Dermis lymphatic vessel endothelial cell (primary cell): ENCODE data around the gene FARP1. TPM values are rescaled to one million over a fixed set of nuclear protein-coding genes. Genes with fewer than 3 reads are reported as not detected.

Source experiments
- total RNA-seq: library from RNA; depleted of rRNA; stranded (reverse); fragments of >200 nt; gene quantifications from 2 replicates; pipeline ENCODE4 v1.2.1, GENCODE V29; 2014

Gene FARP1, protein sequence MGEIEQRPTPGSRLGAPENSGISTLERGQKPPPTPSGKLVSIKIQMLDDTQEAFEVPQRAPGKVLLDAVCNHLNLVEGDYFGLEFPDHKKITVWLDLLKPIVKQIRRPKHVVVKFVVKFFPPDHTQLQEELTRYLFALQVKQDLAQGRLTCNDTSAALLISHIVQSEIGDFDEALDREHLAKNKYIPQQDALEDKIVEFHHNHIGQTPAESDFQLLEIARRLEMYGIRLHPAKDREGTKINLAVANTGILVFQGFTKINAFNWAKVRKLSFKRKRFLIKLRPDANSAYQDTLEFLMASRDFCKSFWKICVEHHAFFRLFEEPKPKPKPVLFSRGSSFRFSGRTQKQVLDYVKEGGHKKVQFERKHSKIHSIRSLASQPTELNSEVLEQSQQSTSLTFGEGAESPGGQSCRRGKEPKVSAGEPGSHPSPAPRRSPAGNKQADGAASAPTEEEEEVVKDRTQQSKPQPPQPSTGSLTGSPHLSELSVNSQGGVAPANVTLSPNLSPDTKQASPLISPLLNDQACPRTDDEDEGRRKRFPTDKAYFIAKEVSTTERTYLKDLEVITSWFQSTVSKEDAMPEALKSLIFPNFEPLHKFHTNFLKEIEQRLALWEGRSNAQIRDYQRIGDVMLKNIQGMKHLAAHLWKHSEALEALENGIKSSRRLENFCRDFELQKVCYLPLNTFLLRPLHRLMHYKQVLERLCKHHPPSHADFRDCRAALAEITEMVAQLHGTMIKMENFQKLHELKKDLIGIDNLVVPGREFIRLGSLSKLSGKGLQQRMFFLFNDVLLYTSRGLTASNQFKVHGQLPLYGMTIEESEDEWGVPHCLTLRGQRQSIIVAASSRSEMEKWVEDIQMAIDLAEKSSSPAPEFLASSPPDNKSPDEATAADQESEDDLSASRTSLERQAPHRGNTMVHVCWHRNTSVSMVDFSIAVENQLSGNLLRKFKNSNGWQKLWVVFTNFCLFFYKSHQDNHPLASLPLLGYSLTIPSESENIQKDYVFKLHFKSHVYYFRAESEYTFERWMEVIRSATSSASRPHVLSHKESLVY
- total RNA-seq = 17.2 and 17.8 TPM in 2 replicates

DNA sequence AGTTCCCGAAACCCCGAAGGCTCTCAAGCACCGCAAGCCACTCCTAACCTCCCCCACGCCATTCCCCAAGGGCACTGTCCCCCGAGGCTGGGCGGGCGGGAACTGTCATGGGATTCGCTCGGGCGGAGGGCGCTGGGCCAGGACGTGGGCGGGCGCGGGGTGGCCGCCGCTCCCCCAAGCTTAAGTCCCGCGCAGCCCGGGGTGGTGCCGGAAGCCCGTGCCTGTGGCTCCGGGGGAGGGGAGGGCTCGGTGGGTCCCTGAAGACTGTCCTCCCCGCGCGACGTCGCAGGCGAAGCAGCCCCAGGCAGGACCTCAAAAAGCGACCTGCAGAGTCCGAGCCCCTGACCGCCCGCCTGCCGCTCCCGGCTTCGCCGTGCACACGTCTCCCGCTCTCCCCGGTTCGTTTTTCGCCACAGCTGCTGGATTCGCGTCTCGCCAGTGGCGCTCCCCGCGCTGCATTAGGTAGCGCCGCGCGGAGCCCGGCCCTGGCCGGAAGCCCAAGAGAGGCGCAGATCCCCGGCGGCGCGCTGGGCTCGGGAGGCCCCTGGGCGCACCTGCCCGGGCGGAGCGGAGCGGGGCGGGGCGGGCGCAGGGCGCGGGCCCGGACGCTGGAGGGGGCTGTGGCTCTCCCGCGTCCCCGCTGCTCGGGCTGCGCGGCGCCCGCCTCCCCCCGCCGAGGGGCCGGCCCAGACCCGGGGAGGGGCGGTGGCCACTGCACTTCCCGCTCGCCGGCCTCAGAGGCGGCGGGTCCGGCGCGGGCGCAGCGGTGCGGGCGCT is at the start of gene FARP1:
Gene FARP1 (plus strand): TSS at position 715 of the 777 bp plus-strand sequence. CDS start 70,149 bp downstream, outside the sequence.

DNA sequence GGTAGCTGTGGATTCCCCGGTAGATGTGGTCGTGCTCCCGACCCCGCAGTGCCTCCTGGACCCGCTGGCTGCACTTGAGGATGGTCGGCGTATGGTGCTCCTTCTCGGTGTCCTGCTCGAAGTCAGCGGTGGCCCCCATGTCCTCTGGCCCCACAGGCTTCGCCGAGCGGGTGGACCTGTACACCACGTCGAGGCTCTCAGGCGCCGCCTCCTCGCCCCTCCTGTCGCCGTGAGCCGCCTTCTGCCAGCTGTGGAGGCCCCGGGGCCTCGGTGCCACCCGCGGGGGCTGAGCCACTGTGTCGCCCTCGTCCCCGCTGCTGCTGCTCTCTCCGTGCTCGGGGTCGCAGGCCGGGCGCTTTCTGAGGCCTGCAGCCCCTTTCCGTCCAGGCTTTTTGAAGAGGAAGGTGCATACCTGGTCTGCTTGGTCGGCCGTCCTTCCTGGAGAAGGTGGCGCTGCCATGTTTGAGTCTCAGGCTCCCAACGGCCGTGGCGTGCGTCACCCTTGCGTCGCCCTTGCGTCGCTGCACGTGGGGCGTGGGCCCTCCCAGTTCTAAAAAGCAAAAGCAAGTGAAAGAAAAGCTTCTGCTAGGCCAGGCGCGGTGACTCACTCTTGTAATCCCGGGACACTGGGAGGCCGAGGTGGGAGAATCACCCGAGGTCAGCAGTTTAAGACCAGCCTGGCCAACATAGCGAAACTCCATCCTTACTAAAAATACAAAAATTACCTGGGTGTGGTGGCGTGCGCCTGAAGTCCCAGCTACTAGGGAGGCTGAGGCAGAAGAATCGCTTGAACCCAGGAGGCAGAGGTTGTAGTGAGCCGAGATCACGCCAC is 34.1 kb downstream of the FARP1 start, which contains the start of gene RNF113B:
Gene RNF113B (minus strand): TSS at position 493 of the 832 bp plus-strand sequence. CDS start 33 bp downstream, at position 460.

Other genes with a start within 250 kb of the FARP1 start
- gene IPO5, start 189.4 kb upstream of the FARP1 start, total RNA-seq = 111 and 172 TPM in 2 replicates
- not detected in 2 replicates for gene RNF113B, start 34.2 kb downstream of the FARP1 start, total RNA-seq